Epithelial cell of prostate (primary cell): Measurements from ENCODE around the gene RAP1GAP.
"Not testable (repeated sequence)": the region's sequence is repeated elsewhere in the genome, so short reads cannot be mapped to it uniquely, and the experiment has no call there.

Experiments used
- DNase-seq: peaks from one replicate; pipeline ENCODE4 v3.0.0-alpha.2; 2011; ENCODE audit warnings: low read depth, low spot score
- H3K27ac ChIP-seq: fragments of 450-650 bp; 2 replicates; pipeline ENCODE4 v1.5.1; 2017; ENCODE audit warnings: mild to moderate bottlenecking

RAP1GAP gene

DNA sequence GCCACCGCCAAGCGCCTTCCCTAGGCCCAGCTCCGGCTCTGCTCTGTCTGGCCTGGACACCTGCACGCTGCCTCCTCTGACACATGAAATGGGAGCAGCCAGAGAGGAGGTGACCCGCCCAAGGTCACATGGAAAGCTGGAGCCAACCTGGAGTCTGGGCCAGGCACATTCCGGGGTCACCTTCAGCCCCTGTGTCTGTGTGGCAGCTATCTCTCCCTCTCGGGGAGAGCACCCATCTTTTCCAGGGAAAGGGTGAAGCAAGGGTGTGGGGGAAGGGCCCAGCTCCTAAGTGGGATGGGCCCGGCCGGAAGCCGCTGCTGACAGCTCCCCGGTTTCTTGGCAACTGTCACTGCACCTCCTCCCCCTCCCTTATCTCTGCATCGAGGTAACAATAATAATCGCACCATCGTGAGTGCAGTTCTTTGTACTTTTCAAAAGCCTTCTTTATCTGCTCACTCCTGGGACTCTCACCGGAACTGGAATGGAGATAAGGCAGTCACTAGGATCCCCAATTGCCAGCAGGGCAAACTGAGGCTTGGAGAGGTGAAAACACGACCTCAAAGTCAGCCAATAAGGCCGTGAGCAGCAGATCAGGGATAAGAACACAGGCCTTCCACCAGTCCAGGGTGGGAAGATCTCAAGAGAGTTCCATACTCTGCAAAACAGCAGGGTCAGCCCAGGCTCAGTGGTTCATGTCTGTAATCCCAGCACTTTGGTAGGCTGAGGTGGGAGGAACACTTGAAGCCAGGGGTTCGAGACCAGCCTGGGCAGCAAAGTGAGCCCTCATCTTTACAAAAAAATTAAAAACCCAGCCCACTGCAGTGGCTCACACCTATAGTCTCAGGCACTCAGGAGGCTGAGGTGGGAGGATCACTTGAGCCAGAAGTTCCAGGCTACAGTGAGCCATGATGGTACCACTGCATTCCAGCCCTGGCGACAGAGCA lies 36.9 kb downstream of the RAP1GAP start:
- no peak for DNase-seq
- H3K27ac ChIP-seq: no peak overlapping the region

DNA sequence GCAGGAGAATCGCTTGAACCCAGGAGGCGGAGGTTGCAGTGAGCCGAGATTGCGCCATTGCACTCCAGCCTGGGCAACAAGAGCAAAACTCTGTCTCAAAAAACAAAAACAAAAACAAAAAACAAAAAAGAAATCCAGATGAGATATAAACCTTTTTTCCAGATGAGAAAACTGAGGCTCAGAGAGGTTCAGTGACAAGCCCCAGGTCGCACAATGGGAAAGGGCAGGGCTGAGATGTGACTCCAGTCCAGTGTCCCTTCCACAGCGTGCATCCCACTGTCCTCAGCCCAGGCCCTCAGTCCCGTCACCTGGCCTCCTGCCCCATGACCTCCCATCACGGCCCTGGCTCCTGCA lies 37.6 kb downstream of the RAP1GAP start:
- not testable (repeated sequence) for H3K27ac ChIP-seq, DNase-seq

DNA sequence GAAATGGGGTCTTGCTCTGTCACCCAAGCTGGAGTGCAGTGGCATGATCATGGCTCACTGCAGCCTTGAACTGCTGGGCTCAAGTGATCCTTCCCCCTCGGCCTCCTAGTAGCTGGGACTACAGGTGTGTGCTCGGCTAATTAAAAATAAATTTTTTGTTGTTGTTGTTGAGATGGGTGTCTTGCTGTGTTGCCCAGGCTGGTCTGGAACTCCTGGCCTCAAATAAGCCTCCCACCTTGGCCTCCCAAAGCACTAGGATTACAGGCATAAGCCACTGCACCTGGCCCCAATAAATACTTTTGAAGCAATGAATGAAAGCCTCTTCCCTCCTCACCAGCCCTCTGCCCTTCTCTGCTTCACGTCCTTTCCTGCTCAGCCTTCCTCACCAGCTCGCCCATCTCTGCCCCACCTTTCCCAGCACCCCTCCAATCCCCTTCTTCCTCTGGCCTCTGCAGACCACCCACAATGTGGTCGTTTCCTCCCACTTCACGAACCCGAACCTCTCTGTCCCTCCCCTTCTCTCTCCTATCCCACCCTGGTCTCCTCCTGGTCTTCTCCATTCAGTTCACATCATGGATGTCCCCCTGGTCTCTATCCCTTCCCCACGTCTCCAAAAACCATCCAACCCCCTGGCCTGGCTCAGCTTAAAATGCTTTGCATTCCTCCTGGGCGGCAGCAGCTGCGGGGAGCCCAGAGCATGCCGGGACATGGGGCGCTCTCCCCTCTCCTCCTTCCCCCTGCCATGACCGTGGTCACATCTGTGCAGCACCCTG lies 38.4 kb downstream of the RAP1GAP start:
- no peak overlapping the region for H3K27ac ChIP-seq
- DNase-seq: no peak

DNA sequence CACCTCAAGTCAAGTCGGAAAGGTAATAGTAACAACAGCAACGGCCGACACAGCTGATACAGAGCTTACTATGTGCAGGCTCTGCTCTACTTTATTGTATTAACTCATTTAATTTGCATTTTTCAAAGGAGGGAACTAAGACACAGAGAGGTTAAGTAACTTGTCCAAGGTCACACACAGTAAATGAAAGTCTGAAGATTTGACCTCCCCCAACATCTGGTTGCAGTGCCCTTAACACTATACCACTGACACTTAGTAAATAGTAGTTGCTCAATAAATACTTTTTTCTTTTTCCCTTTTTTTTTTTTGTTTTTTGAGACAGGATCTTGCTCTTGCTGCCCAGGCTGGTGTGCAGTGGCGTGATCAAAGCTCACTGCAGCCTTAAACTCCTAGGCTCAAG lies 39.2 kb downstream of the RAP1GAP start:
- DNase-seq: no peak
- no peak overlapping the region for H3K27ac ChIP-seq

DNA sequence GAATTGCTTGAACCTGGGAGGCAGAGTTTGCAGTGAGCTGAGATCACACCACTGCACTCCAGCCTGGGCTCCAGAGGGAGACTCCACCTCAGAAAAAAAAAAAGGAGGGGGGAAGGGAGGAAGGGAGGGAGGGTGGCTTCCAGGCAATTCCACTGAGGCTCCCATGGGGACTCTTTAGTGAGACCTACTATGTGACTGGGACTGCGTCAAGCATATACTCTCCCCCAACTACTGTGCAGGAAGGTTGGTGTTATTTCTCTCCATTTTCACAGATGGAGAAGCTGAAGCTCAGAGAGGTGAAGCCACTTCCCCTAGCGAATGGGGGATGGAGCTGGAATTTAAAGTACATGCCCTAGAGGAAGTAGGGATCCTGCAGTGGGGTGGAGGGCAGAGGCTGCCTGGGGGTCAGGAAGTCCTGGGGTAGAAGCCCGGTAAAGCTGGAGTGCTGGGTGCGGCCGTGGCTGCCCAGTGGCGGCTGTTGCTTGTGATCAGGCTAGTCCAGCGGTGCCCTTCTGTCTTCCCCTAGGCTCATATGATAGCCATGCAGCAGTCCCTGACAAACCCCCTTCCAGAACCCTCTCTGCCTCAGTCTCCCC lies 40.3 kb downstream of the RAP1GAP start:
- no peak for DNase-seq

DNA sequence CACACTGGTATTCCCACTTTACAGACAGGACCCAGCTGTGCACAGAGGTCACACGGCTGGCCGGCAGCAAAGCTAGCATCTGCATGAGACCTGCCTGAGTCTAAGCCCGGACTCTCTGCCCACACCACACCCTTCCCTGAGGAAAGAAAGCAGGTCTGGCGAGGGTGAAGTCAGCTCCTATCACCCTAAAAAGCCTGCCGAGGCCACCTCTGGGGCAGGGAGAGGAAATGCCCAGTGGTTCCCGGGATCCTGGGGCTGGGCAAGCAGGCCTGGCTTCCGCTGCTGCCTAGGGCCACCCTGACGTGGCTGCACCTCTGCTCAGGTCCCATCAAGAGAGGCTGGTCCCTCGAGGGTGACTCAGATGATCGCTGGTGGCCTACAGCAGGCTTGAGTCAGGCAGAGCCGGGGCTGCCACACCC lies 42.2 kb downstream of the RAP1GAP start:
- H3K27ac ChIP-seq: peak overlapping the region; percentile 33
- peak; percentile 36 for DNase-seq

More for the DNA sequence above, 40.3 kb downstream of the RAP1GAP start:
- no peak overlapping the region for H3K27ac ChIP-seq

DNA sequence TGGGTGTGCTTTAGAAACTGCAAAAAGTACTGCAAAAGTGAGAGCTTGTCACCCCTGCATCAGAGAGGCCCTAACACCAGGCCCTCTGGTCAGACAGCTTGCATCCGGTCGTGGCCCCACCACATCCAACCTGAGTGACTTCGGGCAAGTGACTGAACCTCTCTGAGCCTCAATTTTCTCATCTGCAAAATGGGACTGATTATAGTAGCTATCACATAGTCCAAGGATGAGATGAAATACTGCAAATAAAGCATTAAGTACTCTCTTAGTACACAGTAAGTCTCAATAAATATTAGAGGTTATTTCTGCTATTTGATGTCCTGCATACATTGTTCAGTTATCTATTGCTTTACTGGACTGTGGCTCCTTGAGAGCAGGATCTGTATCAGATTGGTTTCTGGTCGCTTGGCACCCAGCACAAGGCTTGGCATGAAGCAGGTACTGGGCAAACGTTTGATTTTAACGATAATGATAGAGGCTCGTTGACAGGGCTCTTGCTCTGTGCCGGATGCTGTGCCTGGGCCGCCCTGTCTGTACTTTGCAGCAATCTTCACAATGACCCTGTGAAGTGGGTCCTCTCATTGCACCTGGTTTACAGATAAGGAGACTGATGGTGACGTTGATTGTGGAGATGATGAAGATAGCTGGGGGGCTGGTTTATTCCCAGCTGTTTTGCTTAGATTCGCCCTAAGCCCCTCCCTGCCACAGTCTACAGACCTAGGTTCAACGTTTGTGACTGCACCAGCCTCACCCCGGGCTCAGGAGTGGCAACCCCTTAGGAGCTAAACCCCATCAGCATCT lies 43.6 kb downstream of the RAP1GAP start:
- no peak overlapping the region for H3K27ac ChIP-seq
- no peak for DNase-seq

DNA sequence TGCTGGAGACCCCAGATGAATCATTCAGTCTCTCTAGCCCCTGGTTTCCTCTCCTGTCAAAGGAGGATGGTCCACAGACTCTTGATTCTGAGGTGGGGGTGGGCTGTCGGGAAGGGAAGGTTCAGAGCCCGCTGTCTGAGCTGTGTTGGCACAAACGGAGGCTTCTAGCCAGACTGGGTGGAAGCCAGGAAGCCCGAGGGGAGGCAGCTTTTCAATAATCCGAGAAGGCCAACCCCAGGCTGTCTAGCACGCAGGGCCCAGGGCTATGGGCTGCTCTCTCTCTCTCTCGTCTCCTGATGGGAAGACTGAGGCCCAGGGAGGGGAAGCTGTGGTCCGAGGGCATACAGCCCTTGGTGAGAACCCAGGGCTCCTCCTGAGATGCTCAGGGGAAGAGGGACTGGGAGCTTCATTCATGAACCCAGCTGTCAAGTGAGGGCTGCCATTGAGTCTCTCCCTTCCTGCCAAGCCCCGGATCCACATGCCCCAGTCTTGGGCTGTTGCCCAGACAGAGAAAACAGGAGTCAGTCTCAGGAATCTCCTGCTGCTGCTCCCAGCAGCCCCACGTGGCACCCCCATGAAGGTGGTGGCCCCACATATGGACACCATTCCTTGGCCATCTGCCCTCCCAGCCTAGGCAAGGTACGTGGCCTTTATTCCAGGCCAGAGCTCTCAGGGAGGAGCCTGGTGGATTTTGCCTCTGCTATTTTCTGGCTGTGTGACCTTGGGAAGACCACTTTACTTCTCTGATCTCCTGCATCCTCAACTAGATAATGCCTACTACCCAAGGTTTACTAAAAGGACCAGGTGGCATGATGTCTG lies 44.4 kb downstream of the RAP1GAP start:
- no peak for DNase-seq
- no peak overlapping the region for H3K27ac ChIP-seq

DNA sequence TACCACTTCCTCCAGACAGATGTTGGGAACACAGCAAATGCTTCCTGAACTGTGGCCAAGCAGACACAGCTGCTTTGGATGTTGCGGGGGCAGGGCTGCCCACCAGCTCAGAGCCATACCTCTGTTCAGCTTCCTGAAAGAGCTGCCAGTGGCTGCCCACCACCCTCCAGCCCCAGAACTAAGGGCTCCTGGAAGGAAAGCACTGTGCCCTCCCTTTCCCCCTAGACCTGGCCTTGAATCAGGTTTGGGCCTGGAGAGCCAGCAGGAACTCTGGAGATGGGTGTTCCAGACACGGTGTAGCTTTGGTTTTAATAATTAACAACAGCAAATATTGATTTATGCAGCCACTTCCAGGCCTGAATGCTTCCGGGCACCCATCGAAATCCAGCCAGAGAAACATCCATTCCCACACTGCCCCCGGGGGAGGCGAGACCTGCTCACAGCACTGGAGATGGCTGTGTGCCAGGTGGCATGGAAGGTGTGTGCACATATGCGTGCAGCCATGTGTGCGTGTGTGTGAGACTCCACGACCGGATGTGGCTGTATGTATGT lies 45.7 kb downstream of the RAP1GAP start:
- peak overlapping the region; percentile 12 for H3K27ac ChIP-seq
- no peak for DNase-seq

DNA sequence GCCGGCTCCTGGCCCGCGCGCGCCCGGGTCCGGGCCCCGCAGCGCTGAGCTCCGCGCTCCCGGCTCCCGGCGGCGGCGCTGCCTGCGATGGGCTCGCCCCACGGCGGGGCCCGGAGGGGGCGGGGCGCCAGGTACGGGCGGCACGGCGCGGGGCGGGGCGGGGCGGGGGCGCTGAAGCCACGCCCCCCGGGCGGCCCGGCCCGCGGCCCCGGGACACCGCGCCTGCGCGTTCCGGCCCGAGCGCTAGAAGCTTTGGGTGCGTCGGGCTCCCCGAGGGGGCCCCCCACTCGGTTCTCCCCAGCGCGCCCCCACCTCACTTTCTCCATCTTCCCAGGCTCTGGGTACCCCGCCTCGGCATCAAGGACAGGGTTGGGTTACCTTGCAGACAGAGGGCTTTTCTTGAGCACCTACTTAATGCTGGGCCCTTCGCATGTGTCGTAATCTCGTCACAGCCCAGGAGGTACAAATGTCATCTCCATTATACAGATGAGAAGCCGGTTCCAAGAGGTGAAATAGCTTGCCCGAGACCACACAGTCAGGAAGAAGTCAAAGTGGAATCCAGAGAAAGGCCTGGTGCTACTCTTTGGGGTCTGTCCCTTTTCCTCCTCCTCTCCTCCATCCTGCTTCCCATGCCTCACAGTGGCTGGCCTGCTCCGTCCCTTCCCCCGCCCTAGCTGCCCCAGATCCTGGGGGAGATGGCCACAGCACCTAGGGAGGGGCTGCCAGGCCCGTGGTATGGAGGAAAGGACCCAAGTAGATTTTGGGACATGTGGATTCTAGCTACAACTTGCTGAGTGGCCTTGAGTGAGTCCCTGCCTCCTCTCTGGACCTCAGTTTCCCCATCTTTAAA lies 46.5 kb downstream of the RAP1GAP start:
- no peak for DNase-seq
- no peak overlapping the region for H3K27ac ChIP-seq

DNA sequence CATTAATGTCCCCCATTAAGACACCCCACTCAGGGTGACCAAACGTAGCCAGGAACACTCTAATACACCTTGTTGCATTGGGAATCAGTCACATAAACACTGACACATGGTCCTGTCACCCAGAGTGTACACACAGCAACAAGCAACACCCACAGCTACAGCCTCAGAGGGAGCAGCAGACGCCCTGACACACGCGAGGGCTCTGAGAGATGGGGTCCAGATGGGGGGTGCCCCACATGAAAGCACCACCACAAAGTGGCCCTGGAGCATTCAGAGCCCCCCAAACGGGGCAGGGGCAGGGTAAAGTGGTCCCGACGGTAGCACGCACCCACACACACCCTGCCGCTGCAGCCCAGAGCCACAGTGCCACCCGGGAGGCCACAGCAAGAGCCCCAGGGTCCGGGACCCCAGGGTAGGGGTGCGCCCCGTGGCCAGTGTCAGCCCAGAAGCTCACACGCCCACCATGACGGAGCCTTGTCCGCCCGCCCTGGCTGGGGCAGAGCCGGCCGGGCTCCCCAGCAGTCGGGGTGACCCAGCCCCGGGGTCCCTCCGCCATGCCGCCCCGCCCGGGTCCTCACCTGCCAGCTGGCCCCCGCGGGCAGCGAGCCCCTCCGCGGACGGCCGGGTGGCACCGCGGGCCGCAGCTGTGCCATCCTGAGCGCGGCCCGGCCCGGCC lies 47.3 kb downstream of the RAP1GAP start:
- no peak for DNase-seq
- H3K27ac ChIP-seq: no peak overlapping the region

DNA sequence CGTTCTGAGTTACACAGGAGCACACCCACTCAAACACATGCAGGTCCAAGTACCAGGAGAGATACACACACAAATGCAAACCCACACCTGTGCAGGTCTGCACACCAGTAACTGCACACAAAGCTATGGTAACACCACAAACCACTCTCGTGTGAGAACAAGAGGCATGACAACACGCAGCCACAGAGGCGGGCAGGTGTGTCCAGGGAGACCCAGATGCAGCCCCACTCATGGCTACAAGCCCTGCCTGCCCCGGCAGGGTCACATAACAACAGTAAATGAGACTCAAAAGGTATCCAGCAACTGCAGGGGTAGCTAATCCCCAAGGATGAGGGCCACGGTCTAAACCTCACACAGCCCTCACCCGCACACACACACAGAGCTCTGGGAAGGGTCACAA lies 48.1 kb downstream of the RAP1GAP start:
- no peak for DNase-seq
- H3K27ac ChIP-seq: no peak overlapping the region

DNA sequence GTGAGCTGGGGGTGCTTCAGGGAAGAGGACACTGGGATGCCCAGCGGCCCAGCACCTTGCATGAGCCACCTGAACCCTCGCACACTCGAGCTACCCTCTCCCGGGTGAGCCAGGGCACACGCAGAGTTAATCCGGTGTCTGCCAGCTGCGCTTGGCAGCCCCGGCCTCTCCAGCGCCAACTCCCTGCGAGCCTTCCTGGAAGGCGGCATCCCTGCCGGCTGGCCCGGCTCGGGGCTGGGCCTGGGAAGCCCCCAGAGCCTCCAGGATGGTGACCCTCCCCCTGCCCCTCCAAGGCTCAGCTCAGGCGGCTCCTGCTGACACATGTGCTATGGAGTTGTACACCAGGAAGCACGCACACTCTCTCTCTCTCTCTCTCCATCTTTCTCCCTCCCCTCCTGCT lies 48.7 kb downstream of the RAP1GAP start:
- H3K27ac ChIP-seq: no peak overlapping the region
- DNase-seq: no peak

DNA sequence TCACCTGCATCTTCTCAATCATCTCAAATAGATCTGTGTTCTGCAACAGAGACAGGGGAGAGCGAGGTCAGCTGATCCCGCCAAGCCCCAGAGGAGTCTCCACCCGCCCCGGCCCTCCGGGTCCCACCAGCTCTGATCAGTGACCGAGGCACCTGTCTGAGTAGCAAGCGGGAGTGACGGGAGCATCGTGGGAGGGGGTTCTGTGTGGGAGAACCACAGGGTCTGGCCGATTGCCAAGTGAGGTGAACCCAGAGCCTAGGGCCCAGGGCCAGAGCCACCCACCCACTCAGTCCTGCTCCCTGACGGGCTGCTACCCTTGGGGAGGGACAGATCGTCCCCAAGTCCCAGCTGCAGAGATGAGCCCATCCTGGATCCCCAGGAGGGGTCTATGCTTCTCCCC lies 49.1 kb downstream of the RAP1GAP start:
- no peak for DNase-seq

DNA sequence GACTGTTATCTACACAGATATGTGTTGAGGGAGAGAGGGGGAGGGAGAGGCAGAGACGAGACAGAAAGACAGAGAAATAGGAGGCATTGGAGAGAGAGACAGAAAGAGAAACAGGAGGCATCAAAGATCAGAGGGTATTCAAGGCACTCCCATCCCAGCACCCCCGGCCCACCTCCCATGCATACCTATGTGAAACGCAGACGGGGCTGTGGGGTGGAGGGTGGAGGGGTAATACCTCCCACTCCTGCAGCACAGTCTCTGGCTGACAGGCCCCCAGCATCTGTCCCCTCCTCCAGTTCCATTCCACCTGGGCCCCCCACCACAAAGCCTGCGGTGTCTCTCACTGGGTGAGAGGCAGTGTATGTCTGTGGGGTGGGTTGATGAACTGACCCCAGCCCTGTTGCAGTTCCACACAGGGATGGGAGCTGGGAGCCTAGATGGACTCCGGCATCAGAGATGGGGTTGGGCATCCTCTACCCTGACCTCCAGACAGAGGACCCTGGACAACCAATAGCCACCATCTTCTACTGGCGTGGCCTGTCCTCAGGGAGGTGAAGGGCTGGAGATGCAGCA lies 49.7 kb downstream of the RAP1GAP start:
- H3K27ac ChIP-seq: no peak overlapping the region
- no peak for DNase-seq

More for the DNA sequence above, 49.1 kb downstream of the RAP1GAP start:
- no peak overlapping the region for H3K27ac ChIP-seq

DNA sequence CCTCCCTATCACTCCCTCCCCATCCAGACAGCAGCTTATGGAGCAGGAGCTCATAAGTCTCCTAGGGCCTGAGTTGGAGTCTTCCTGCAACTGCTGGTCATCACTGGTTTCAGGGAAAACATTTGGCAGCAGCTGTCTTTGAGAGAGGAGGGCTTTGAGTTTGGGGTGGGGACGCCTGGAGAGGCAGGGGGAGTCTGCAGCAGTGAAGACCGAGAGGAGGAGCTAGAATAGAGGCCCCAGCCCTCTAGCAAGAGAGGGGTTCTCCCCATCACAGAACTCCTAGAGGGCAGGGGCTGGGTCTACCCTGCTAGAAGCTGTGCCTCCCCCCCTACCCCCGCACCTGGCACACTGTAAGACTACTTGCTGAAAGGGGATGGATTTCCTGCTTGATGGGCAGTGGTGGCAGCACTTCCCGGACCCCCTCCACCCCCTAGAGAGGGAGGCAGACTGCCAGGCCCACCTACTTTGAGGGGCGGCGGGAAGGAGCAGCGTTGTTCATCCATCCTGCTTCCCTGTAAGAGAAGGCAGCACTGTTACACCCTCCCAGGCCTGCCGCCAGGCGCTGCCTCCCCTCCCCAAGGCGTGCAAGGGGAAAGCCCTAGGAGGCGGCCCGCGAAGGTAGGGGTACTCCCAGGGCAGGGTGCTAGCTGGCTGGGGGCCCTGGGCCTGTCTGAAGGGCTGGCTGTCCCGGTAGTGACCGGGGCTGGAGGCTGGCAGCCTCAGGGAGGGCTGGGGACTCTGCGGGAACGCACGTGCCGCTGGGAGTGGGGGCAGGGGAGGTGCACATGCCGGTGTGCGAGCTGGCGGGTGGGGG lies 50.4 kb downstream of the RAP1GAP start:
- DNase-seq: no peak
- no peak overlapping the region for H3K27ac ChIP-seq
